GM20000 (cell line): ENCODE measurements around the gene TXNL4B.

Source experiments
- DNase-seq: peaks from one replicate; pipeline ENCODE4 v3.0.0; 2012; ENCODE audit warnings: low spot score
- CTCF ChIP-seq: IDR thresholded peaks from 2 replicates; pipeline ENCODE4 v1.5.1; 2012; ENCODE audit warnings: mild to moderate bottlenecking, control low read depth; ENCODE audit errors: extremely low read depth, missing control alignments

The TXNL4B gene

GRCh38 chr16:72093448-72094265, at the start of gene TXNL4B, which contains the start of gene DHX38:
Gene TXNL4B, minus strand, starts transcription at chr16:72093620. Its CDS starts 2,871 bp downstream, at chr16:72090749.
Gene DHX38, plus strand, starts transcription at chr16:72093847. Its CDS starts 2,311 bp downstream, at chr16:72096158.
- no peak for TF ChIP-seq CTCF
- peak; percentile 95 for DNase-seq

GRCh38 chr16:72142476-72142875, 49.1 kb upstream of the TXNL4B start:
- no peak for TF ChIP-seq CTCF
- no peak for DNase-seq

GRCh38 chr16:72139908-72140307, 46.5 kb upstream of the TXNL4B start:
- no peak for TF ChIP-seq CTCF
- DNase-seq: no peak

GRCh38 chr16:72138064-72138572, 44.7 kb upstream of the TXNL4B start:
- TF ChIP-seq CTCF: no peak
- no peak for DNase-seq

GRCh38 chr16:72137380-72138063, 44.1 kb upstream of the TXNL4B start:
- no peak for TF ChIP-seq CTCF
- DNase-seq: no peak

- no peak for TF ChIP-seq CTCF
- no peak for DNase-seq
These were observed 41.1 kb upstream of the TXNL4B start for GRCh38 chr16:72134507-72134906.

- no peak for TF ChIP-seq CTCF
- no peak for DNase-seq
These were observed 39.3 kb upstream of the TXNL4B start for GRCh38 chr16:72132726-72133125.
